GM19463 (cell line): ENCODE measurements around the gene MCF2L2.
A peak's percentile ranks its signal among the peaks of the same experiment; 100 is the strongest.

Source experiments
- ATAC-seq: cut with Tn5 transposase; IDR thresholded peaks from one replicate; pipeline ENCODE4 v1.9.1; 2021; ENCODE audit warnings: mild to moderate bottlenecking, moderate library complexity; ENCODE audit not compliant: unreplicated experiment

MCF2L2 gene

DNA sequence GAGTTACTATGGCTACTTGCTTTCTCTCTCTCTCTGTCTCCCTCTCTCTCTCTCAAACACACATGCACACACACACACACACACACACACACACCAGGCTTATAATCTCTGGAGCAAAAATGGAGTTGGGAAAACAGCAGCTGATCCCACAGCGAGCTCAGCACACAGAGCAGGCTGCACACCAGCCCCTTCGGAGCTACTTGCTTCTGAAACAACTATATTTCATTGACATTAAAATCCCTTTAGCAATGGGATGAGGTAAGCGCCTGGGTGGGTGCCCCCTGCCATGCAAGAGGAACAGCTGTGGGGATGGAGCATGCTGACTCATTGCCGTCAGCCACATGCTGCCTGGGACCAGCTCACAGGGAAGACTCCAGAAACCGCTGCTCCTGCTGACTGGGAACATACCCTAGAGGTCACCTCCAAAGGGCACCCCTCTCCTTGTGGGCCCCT lies 129.7 kb downstream of the MCF2L2 start:
- ATAC-seq: no peak

- no peak for ATAC-seq
Observed at GRCh38 chr3:183296944-183297343, 131.5 kb downstream of the MCF2L2 start.

GRCh38 chr3:183295211-183295610 lies 133.2 kb downstream of the MCF2L2 start:
- no peak for ATAC-seq

GRCh38 chr3:183293966-183294365 lies 134.5 kb downstream of the MCF2L2 start:
- ATAC-seq: no peak

GRCh38 chr3:183291497-183292031 lies 136.9 kb downstream of the MCF2L2 start:
- ATAC-seq: no peak

- no peak for ATAC-seq
Observed at GRCh38 chr3:183290216-183290615, 138.2 kb downstream of the MCF2L2 start.

DNA sequence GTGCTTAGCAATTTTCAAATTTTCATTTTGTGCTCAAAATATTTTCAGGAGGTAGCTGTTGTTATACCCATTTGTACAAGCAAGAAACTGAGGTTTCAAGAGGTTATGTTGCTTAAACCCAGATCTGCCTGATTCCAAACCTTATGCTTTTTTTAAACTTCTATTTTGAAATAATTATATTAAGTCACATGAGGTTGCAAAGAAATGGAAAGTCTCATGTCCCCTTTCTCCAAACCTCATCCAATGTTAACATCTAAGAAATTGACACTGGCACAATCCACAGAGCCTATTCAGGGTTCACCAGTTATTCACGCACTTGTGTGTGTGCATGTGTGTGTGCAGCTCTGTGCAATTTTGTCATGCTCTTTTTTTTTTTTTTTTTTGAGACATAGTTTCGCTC lies 140.3 kb downstream of the MCF2L2 start:
- ATAC-seq: no peak

DNA sequence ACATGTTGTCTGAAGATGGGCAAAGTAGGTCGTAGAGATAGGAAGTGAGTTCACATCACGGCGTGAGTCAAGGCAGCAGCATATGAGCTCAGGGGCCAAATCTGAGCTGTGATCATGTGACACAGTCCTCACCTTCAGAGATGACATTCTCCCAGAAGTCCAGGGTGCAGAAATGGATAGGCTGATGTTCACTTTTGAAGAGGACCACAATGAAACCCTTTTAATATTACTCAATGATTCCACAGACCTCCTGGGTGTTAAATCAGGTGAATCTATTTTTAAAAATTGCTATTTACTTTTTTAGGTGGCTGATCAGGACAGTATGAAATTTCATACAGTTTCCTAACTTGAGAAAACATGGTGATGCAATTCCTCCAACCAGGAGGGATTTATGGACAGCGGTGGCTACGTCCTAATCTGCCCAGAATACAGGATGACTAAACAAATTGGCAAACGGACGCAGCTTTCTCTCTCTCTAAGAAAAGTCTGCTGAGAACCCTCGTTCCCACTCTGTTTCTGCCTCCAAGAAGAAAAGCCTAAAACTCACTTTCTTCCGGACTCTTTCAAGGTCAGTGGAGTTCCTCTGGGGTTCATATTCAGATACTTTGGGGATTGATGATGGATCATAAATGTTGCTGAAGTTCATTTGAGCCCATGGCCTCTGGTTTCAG lies 141.0 kb downstream of the MCF2L2 start:
- ATAC-seq: no peak

GRCh38 chr3:183285828-183286457 lies 142.5 kb downstream of the MCF2L2 start:
- ATAC-seq: peak; percentile 99

DNA sequence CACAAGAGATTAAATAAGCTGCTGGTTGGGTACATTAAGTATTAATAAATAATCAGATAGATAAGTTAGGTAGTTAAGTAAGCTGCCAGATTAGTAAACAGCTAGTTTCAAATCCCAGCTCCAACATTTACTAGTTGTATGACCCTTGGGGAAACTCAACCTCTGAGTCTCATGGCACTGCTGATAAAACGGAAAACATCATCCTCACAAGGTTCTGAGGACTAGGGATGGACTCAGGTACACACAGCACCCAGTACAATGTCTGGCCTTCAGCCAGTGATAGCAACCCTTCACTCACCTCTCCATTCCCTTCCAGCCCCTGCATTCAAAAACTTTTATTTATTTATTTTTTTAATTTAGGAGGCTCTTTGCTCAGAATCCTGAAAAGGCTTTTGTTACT lies 143.1 kb downstream of the MCF2L2 start:
- ATAC-seq: no peak

DNA sequence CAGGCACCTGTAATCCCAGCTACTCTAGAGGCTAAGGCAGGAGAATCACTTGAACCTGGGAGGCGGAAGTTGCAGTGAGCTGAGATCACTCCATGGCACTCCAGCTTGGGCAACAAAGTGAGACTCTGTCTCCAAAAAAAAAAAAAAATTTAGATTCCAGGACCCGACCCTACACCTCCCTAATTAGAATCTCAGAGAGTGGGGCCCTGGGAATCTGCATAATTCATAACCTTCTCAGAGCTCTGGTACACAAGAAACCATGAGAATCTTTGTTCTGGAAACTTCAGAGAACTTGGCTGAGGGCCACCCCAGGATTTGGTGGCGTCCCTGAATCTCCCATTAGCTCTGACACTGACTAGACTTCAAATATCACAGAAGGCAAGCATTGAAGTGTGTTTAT lies 143.8 kb downstream of the MCF2L2 start:
- no peak for ATAC-seq

GRCh38 chr3:183283886-183284285 lies 144.5 kb downstream of the MCF2L2 start:
- no peak for ATAC-seq

- no peak for ATAC-seq
Observed at GRCh38 chr3:183281126-183281797, 147.2 kb downstream of the MCF2L2 start.

DNA sequence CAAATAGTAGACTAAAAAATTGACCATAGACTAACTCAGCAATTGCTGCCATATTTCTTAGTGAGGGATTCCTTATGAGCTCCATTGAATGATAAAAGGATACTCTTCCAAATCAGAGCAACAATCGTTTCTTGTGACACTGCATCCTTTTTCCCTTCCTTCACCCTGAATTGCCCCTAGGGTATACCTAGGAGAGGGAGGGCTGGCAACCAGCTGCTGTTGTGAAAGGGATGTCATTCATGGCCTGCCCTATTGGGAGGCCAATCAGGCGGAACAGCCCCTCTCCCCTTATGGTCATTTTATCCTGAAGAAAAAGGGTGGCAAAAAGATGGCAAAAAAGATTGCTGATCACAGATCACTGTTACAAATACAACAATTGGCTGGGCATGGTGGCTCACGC lies 149.0 kb downstream of the MCF2L2 start:
- no peak for ATAC-seq

DNA sequence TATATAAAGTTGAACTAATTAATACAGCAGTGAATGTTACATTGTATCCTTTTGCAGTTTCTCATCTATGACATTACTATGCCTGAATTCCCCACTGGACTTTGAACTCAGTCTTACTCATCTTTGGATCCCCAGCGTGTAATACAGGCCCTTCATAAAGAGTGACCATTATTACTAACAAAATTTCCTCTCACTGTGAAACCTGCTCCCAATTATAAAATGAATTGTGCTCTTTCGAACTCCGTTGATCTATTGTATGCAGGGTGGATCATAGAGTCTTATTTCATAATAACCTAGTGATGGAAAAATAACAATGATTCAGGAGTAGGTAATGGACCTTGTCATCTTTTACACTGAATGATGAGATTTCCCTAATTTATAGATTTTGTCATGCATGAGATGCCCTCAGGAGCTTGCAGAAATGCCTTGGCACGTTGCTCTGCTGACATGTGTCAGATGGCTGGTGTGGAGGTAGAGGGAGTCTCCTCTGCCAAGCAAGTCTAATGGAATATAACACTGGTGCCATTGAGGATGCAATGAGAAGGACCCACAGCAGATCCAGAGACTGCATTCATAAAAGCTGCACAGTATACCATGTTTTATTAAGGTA lies 149.8 kb downstream of the MCF2L2 start:
- ATAC-seq: peak; percentile 48

- no peak for ATAC-seq
Observed at GRCh38 chr3:183277260-183277659, 151.2 kb downstream of the MCF2L2 start.

DNA sequence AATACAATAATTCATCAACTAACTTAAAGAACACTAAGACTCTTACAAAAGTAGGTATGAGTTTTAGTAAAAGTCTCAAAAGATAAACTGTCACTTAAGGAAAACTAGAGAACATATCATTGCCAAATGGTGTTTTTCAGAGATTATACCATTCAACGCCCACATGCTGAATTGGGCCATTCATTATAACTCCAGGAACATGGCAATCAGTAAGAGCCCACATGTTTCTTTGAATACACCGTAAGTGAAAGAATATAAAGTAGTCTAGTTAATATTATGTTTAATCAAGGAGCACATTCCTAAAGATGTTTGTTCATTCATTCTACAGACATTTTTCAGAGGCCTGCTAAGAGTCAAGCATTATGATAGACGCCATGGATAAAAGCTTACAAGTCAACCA lies 152.5 kb downstream of the MCF2L2 start:
- ATAC-seq: no peak

GRCh38 chr3:183275418-183275817 lies 153.0 kb downstream of the MCF2L2 start:
- ATAC-seq: no peak

DNA sequence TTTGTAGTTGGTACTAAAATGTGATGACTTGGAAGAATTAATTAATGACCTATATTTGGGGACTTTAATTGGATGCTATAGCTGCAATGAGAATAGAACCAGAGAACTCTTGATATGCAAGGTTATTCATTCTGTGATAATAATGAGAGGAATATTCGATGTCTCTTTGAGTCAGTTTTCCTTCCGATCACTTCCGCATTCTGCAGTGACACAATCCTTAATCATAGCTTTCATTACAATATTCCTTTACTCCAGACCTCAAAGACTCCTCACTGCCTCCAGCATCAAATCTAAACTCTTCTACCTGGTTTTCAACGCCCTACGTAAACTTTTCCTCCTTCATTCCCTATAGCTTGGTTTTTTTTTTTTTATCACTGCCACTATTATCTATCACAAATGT lies 153.8 kb downstream of the MCF2L2 start:
- no peak for ATAC-seq

GRCh38 chr3:183272791-183273190 lies 155.6 kb downstream of the MCF2L2 start:
- no peak for ATAC-seq

- ATAC-seq: no peak
Observed at GRCh38 chr3:183272142-183272541, 156.3 kb downstream of the MCF2L2 start.
